NAMALWA (cell line): ENCODE results near the gene MPND.

Source experiments
- DNase-seq: peaks from one replicate; pipeline ENCODE4 v3.0.0-alpha.2; 2015; ENCODE audit warnings: low spot score

MPND gene

GRCh38 chr19:4379383-4380253 lies 36.3 kb downstream of the MPND start:
- peak; percentile 31 for DNase-seq

- DNase-seq = peak; percentile 39
Measured at GRCh38 chr19:4380254-4380727, 36.9 kb downstream of the MPND start.

GRCh38 chr19:4385291-4386040 lies 42.1 kb downstream of the MPND start:
- no peak for DNase-seq

- no peak for DNase-seq
Measured at GRCh38 chr19:4386041-4386782, 42.9 kb downstream of the MPND start.

GRCh38 chr19:4388337-4389063 lies 45.1 kb downstream of the MPND start:
- DNase-seq = no peak

- DNase-seq = no peak
Measured at GRCh38 chr19:4389064-4389375, 45.7 kb downstream of the MPND start.

GRCh38 chr19:4389511-4390016 lies 46.2 kb downstream of the MPND start:
- DNase-seq = no peak

- DNase-seq = no peak
Measured at GRCh38 chr19:4390017-4390566, 46.7 kb downstream of the MPND start.

- DNase-seq = no peak
Measured at GRCh38 chr19:4390567-4391305, 47.4 kb downstream of the MPND start.

GRCh38 chr19:4391306-4391693 lies 47.9 kb downstream of the MPND start:
- DNase-seq = no peak

GRCh38 chr19:4391701-4392483 lies 48.5 kb downstream of the MPND start:
- DNase-seq = no peak

GRCh38 chr19:4393947-4394590 lies 50.7 kb downstream of the MPND start:
- no peak for DNase-seq

- DNase-seq = no peak
Measured at GRCh38 chr19:4396949-4397783, 53.8 kb downstream of the MPND start.

GRCh38 chr19:4399812-4400134 lies 56.4 kb downstream of the MPND start:
- peak; percentile 59 for DNase-seq

- DNase-seq = peak; percentile 91
Measured at GRCh38 chr19:4400135-4400936, 57.0 kb downstream of the MPND start, which contains the start of gene SH3GL1. TSS of gene SH3GL1 (minus strand) at chr19:4400547. CDS start at chr19:4400368, 179 bp downstream.

GRCh38 chr19:4401769-4402170 lies 58.4 kb downstream of the MPND start:
- DNase-seq = no peak

GRCh38 chr19:4402171-4403004 lies 59.0 kb downstream of the MPND start, which contains the start of gene CHAF1A:
TSS of gene CHAF1A (plus strand) at chr19:4402640. CDS start at chr19:4402763, 123 bp downstream.
- peak; percentile 100 for DNase-seq
